Raji (cell line): Measurements from ENCODE around the gene LPAR6.

Source experiments
- POLR2A ChIP-seq: IDR thresholded peaks from 2 replicates; pipeline ENCODE4 v1.6.1; 2011; ENCODE audit warnings: low read depth, low read length, control low read depth; ENCODE audit not compliant: insufficient read depth

Gene LPAR6

GRCh38 chr13:48429036-48429435 lies 16.1 kb upstream of the LPAR6 start:
- no peak for TF ChIP-seq POLR2A

- TF ChIP-seq POLR2A, result no peak
Observed at GRCh38 chr13:48426052-48426451, 13.1 kb upstream of the LPAR6 start.

GRCh38 chr13:48424212-48424611 lies 11.3 kb upstream of the LPAR6 start:
- no peak for TF ChIP-seq POLR2A

- TF ChIP-seq POLR2A, result no peak
Observed at GRCh38 chr13:48415516-48415915, 2.6 kb upstream of the LPAR6 start.

GRCh38 chr13:48414501-48414900 lies 1.6 kb upstream of the LPAR6 start:
- no peak for TF ChIP-seq POLR2A

- TF ChIP-seq POLR2A, result no peak
Observed at GRCh38 chr13:48411841-48412531, 927 bp downstream of the LPAR6 start.

- no peak for TF ChIP-seq POLR2A
Observed at GRCh38 chr13:48411147-48411794, 1.6 kb downstream of the LPAR6 start.

GRCh38 chr13:48410199-48410598 lies 2.7 kb downstream of the LPAR6 start:
- no peak for TF ChIP-seq POLR2A

GRCh38 chr13:48405875-48406274 lies 7.0 kb downstream of the LPAR6 start:
- no peak for TF ChIP-seq POLR2A

GRCh38 chr13:48404952-48405351 lies 8.0 kb downstream of the LPAR6 start:
- no peak for TF ChIP-seq POLR2A

- TF ChIP-seq POLR2A, result no peak
Observed at GRCh38 chr13:48403913-48404312, 9.0 kb downstream of the LPAR6 start.

GRCh38 chr13:48403151-48403631 lies 9.7 kb downstream of the LPAR6 start:
- TF ChIP-seq POLR2A, result no peak

- TF ChIP-seq POLR2A, result no peak
Observed at GRCh38 chr13:48402325-48402932, 10.5 kb downstream of the LPAR6 start.

GRCh38 chr13:48401480-48401879 lies 11.4 kb downstream of the LPAR6 start:
- no peak for TF ChIP-seq POLR2A

GRCh38 chr13:48400850-48401291 lies 12.0 kb downstream of the LPAR6 start:
- TF ChIP-seq POLR2A, result no peak

GRCh38 chr13:48400090-48400694 lies 12.7 kb downstream of the LPAR6 start:
- no peak for TF ChIP-seq POLR2A
